ENCODE results near the gene CKS1B. TPM values are rescaled to one million over a fixed set of nuclear protein-coding genes. Genes with fewer than 3 reads are reported as not detected.

Gene CKS1B
- total RNA-seq, 2 experiments from 2014 or later = 1.4 to 3.9 TPM

- peaks cover 86% of the 10 kb centered on the region for H3K4me1 ChIP-seq (ENCODE audit: insufficient read depth, low read length)
- TF ChIP-seq CTCF (IDR thresholded peaks at IDR 0.05) = no peak
- H3K27me3 ChIP-seq (ENCODE audit: control insufficient read depth in 1 of 2, insufficient read depth in 2 of 2, low read length in 2 of 2) = no peaks in the 10 kb centered on the region
- H3K27ac ChIP-seq (ENCODE audit: low read depth in 1 of 2, low read length in 2 of 2) = peak overlapping the region; percentile 73 to 77
- ATAC-seq (ENCODE audit: poor library complexity) = no peak
- H3K27me3 Mint-ChIP-seq = no peaks in the 10 kb centered on the region
- peaks cover 50% of the 10 kb centered on the region for H3K36me3 ChIP-seq (ENCODE audit: insufficient read depth, low read length)
- H3K4me3 ChIP-seq (ENCODE audit: low read length) = peak overlapping the region; percentile 7
- intact Hi-C loops (cut with DNase I, micrococcal nuclease) = loop anchor here (2.0 to 5.0 kb wide), 6 partner anchors 34 to 459 kb away; partner anchors contain the start of genes FLAD1 (in 1 of the 2) and UBE2Q1 (in 1 of the 2)
- peaks cover 79% of the 10 kb centered on the region for H3K4me1 Mint-ChIP-seq (ENCODE audit: low read depth)
- DNase-seq = peak in 4 of 14 experiments; percentile 46 to 66 (median 56)
- ChIA-PET CTCF (interaction anchor here (1.0 to 9.7 kb wide), 15 partner anchors 9 to 457 kb away, joined by 3 to 159 read pairs (median 15); partner anchors contain the start of genes CKS1B, FLAD1, LENEP and PBXIP1), POLR2A (interaction anchor here (0.6 to 10.7 kb wide), 16 partner anchors 9 to 249 kb away, joined by 3 to 189 read pairs (median 13); partner anchors contain the start of genes ADAM15, CKS1B, FLAD1 and LENEP)
- peak overlapping the region; percentile 55 for H3K4me3 Mint-ChIP-seq
- H3K27ac Mint-ChIP-seq = peak overlapping the region; percentile 92
- no peaks in the 10 kb centered on the region for H3K9me3 ChIP-seq (ENCODE audit: control insufficient read depth in 1 of 2, insufficient read depth in 1 of 2, low read length in 2 of 2)
- peaks cover 33% of the 10 kb centered on the region for H3K36me3 Mint-ChIP-seq (ENCODE audit: low read depth)
- H3K9me3 Mint-ChIP-seq = no peaks in the 10 kb centered on the region
These were observed 41.9 kb downstream of the CKS1B start for GRCh38 chr1:155016231-155016831.

DNA sequence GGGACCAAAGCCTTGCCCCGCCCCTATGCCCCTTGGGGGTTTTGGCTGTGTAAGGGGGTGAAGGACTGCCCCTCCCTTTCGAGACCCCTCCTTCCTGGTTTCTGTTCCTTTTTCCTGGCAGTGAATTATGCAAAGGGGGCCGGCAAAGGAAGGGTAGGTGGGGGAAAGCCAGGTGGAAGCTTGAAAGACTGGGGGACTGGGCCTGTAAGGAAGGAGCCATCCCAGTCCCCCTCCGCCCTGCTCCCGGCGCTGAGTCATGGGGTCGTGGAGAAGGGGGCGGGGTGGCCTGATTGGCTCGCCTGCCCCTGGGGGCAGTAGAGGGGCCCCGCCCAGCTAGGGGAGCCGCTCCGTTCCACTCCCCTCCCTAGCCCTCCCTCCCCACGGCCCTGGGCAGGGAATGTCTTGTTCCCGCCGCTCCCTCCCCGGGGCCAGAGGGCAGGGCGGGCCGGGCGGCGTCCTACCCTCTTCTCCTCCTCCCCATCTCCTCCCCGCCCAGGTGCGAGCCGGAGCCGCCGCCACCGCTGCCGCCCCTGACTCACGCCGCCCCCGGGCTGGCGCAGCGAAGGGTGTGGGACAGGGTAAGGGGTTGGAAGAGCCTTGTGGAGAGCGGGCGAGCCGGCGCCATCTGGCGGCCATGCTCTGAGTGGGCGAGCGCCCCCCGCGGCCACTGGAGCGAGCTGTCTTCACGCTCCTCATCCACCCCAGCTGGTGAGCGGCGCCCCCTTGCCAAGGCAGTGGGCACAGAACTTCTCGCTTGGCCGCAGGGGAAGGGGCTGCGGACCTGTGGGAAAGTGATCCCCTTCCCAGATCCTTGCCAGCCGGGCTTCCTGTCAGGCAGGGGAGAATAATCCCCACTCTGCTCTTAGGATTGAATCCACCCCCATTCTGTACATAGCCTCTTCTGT, 42.8 kb downstream of the CKS1B start:
- Histone ChIP-seq H3K9me3 (ENCODE audit: control insufficient read depth in 1 of 2, insufficient read depth in 1 of 2, low read length in 2 of 2) (no peaks in the 10 kb centered on the region), H3K4me1 (ENCODE audit: insufficient read depth, low read length) (peaks cover 76% of the 10 kb centered on the region), H3K27ac (ENCODE audit: low read depth in 1 of 2, low read length in 2 of 2) (peak overlapping the region; percentile 73 to 77), H3K27me3 (ENCODE audit: control insufficient read depth in 1 of 2, insufficient read depth in 2 of 2, low read length in 2 of 2) (no peaks in the 10 kb centered on the region), H3K4me3 (ENCODE audit: low read length) (peak overlapping the region; percentile 45), H3K36me3 (ENCODE audit: insufficient read depth, low read length) (peaks cover 42% of the 10 kb centered on the region)
- DNase-seq (peak; percentile 84 to 95 (median 88)), ATAC-seq (ENCODE audit: poor library complexity) (peak; percentile 86)
- POLR2A ChIA-PET = interaction anchor here (0.6 to 10.7 kb wide), 16 partner anchors 10 to 458 kb away, joined by 3 to 189 read pairs (median 13); partner anchors contain the start of genes ADAM15, CKS1B, FLAD1 and LENEP
- H3K27me3 Mint-ChIP-seq = no peaks in the 10 kb centered on the region
- peaks cover 33% of the 10 kb centered on the region for H3K36me3 Mint-ChIP-seq (ENCODE audit: low read depth)
- peaks cover 76% of the 10 kb centered on the region for H3K4me1 Mint-ChIP-seq (ENCODE audit: low read depth)
- peak overlapping the region; percentile 67 for H3K4me3 Mint-ChIP-seq
- CTCF ChIA-PET = interaction anchor here (0.5 to 9.7 kb wide), 40 partner anchors 10 to 1688 kb away, joined by 3 to 159 read pairs (median 6); partner anchors contain the start of genes ADAM15, CKS1B, FLAD1 and KRTCAP2
- intact Hi-C loops (cut with DNase I, micrococcal nuclease) = loop anchor here (1.0 to 5.0 kb wide), 11 partner anchors 16 to 460 kb away; partner anchors contain the start of genes CKS1B (in 1 of the 2), FLAD1 (in 1 of the 2) and UBE2Q1 (in 1 of the 2)
- no peaks in the 10 kb centered on the region for H3K9me3 Mint-ChIP-seq
- peak; percentile 100 for TF ChIP-seq CTCF (IDR thresholded peaks at IDR 0.05)
- H3K27ac Mint-ChIP-seq = peak overlapping the region; percentile 92

- H3K36me3 Mint-ChIP-seq (ENCODE audit: low read depth) = peaks cover 30% of the 10 kb centered on the region
- no peak for ATAC-seq (ENCODE audit: poor library complexity)
These were observed 43.5 kb downstream of the CKS1B start for GRCh38 chr1:155017946-155018316.

More at GRCh38 chr1:155017946-155018316, 43.5 kb downstream of the CKS1B start:
- DNase-seq = no peak
- Mint-ChIP-seq H3K4me3 (peak overlapping the region; percentile 67), H3K4me1 (ENCODE audit: low read depth) (peaks cover 73% of the 10 kb centered on the region), H3K9me3 (no peaks in the 10 kb centered on the region), H3K27ac (peak overlapping the region; percentile 92), H3K27me3 (no peaks in the 10 kb centered on the region)
- intact Hi-C loops (cut with DNase I, micrococcal nuclease) = loop anchor here (1.0 to 5.0 kb wide), 11 partner anchors 17 to 461 kb away; partner anchors contain the start of genes CKS1B (in 1 of the 2), FLAD1 (in 1 of the 2) and UBE2Q1 (in 1 of the 2)
- peaks cover 73% of the 10 kb centered on the region for H3K4me1 ChIP-seq (ENCODE audit: insufficient read depth, low read length)
- no peaks in the 10 kb centered on the region for H3K27me3 ChIP-seq (ENCODE audit: control insufficient read depth in 1 of 2, insufficient read depth in 2 of 2, low read length in 2 of 2)
- POLR2A ChIA-PET = interaction anchor here (0.6 to 10.7 kb wide), 12 partner anchors 11 to 458 kb away, joined by 3 to 189 read pairs (median 23); partner anchors contain the start of genes ADAM15, CKS1B, FLAD1 and LENEP
- H3K27ac ChIP-seq (ENCODE audit: low read depth in 1 of 2, low read length in 2 of 2) = peak overlapping the region; percentile 9 to 77
- H3K36me3 ChIP-seq (ENCODE audit: insufficient read depth, low read length) = peaks cover 42% of the 10 kb centered on the region
- no peak for TF ChIP-seq CTCF (IDR thresholded peaks at IDR 0.05)
- H3K4me3 ChIP-seq (ENCODE audit: low read length) = peak overlapping the region; percentile 5
- CTCF ChIA-PET = interaction anchor here (0.5 to 9.7 kb wide), 39 partner anchors 11 to 1688 kb away, joined by 3 to 159 read pairs (median 6); partner anchors contain the start of genes ADAM15, CKS1B, FLAD1 and KRTCAP2
- H3K9me3 ChIP-seq (ENCODE audit: control insufficient read depth in 1 of 2, insufficient read depth in 1 of 2, low read length in 2 of 2) = no peaks in the 10 kb centered on the region

Data from CD4-positive, alpha-beta T cell (primary cell).